ENCODE results near the gene RTN4RL1.

DNA sequence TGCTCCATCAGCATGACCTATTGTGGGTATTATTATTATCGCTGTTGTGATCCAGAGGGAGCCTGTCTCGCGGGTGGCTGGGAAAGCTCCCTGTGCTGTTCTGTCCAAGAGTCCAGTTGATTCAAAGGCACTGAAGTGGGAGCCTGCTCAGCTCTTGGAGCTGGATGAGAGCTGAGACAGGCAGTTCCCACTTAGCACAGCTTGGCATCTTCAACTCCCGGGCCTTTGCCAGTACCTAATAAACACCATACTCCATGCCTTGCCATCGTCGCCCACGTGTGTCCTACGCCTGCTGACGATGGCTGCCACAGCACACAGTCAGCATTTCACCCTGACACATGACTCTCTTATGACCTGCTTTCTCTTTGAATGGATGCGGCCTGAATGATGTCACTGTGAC is 32.6 kb downstream of the RTN4RL1 start:
- no peak for TF ChIP-seq CTCF (IDR thresholded peaks at IDR 0.05; ENCODE audit: insufficient read depth, low read length, poor library complexity, severe bottlenecking)
- TF ChIP-seq EZH2phosphoT487 (conservative IDR thresholded peaks at IDR 0.05; ENCODE audit: low read length): no peak

Measured in SU-DHL-6 (cell line).